ENCODE measurements around the gene POP5.

GRCh38 chr12:120588948-120589930, 8.0 kb upstream of the POP5 start:
- TF ChIP-seq EZH2 (IDR thresholded peaks at IDR 0.05; ENCODE audit: insufficient read depth, poor library complexity, severe bottlenecking) (no peak), EZH2phosphoT487 (IDR thresholded peaks at IDR 0.05; ENCODE audit: insufficient read depth, low read depth) (no peak)

Measured in GM23248 (cell line).